Activated CD8-positive, alpha-beta memory T cell treated with anti-CD3 and anti-CD28 coated beads, Interleukin-2, amount 50 U/mL, for 24 hours (primary cell): Measurements from ENCODE around the gene PROP1.
"Not testable (repeated sequence)": the region's sequence is repeated elsewhere in the genome, so short reads cannot be mapped to it uniquely, and the experiment has no call there.

Experiments used
- DNase-seq: peaks from one replicate; pipeline ENCODE4 v3.0.0-alpha.2; 2020; ENCODE audit errors: extremely low read depth

PROP1 gene

GRCh38 chr5:177945145-177945544, 50.9 kb downstream of the PROP1 start:
- not testable (repeated sequence) for DNase-seq

DNA sequence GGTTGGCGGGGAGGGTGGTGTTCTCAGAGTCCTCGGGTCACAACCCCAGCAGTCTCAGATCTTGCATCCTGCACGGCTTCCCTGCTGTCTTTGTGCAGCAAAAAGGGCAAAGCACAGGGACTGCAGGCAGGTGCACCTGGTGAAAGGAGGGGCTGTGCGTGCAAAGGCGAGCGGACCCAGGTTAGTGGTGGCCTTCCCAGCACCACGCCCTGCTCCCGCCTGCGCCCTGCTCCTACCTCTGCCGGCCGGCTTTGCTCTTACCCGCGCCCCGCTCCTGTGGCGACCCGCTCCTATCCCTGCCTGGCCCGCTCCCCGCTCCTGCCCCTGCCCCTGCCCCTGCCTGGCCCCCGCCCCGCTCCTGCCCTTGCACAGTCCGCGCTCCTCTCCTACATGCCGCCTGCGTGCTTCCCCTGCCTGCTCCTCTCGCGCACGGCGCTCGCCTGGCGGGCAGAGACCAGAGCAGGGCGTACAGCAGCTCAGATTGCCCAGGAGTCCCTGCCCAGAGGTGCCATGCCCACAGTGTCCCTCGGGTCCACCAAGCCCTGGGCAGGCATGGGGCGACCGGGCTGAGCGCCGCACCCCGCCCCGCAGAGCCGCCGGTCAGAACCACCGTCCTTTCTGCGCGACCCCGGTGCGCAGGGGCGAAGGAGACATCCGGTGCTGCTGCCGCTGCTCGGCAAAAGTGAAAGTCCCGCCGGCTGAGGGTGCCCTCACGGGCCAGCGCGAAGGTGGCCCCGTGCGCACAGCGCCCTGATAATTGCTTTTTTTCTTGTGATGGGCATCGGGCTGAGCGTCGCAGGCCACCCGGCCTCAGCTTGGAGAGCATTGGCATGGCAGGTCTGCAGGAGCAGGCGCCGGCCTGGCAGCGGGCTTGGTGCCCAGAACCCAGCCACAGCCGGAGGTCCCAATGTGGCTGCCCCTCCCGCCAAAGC, 52.0 kb downstream of the PROP1 start:
- not testable (repeated sequence) for DNase-seq

GRCh38 chr5:177942896-177943295, 53.1 kb downstream of the PROP1 start:
- DNase-seq: not testable (repeated sequence)
